ENCODE results near the gene TAF5L. TPM values are rescaled to one million over a fixed set of nuclear protein-coding genes. Genes with fewer than 3 reads are reported as not detected.

The TAF5L gene
- total and polyA plus RNA-seq, 2 of the 13 experiments (the other 11 are each of a cell fraction or from before 2014, with no cell fraction given) = 10.8 to 18.2 TPM

DNA sequence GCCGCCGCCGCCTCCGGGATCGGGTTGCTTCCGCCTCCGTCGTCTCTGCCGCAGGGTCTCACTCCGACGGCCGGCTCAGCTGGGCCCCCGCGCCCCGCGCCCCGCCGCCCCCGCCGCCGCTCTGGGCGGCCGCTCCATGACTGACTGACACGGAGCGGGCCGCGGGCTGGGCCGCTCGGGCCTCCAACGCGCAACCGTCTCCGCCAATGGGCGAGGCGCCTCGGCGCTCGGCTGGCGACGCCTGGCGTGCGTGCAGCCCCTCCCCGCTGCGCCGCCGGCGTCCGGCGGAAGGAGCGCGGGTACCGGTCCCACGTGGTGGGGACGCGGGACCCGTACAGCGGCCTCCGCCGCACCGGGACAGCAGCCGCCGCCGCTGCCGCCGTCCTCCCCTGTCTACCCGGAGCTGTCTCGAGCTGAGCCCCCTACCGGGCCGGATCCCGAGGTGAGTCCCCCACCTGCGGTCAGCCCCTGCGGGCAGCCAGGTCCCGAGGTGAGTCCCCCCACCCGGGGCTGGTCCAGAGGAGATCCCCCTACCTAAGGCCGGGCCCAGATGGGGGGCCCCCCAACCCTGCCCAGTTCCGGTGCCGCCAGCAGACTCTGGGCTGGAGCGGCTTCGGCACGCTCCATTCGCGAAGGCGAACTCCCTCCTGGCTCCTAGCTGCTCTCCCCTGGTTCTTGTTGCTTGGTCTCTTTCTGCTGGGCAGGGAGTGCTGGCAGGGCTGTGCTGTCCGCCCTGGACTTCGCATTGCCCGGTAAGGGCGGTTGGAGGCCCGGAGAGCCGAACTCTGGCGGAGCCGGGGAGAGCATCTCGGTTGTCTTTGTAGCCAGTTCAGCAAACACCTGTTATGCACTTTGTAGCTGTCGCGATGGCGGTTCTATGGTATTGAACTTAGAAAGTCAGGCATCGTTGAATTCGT lies at the start of gene TAF5L, which contains the start of gene URB2 (continued):
- no peak for TF ChIP-seq FOXK2 (IDR thresholded peaks at IDR 0.05)
- TF ChIP-seq MTF2 (CRISPR knock-in tag; IDR thresholded peaks at IDR 0.05; ENCODE audit: borderline replicate concordance) = peak; percentile 61; the same call in 1 of the 2 replicates
- peak; percentile 87 for TF ChIP-seq SRF (IDR thresholded peaks at IDR 0.05; ENCODE audit: low read depth, low read length)
- no peak for TF ChIP-seq NR2F6 (IDR thresholded peaks at IDR 0.05)
- peak; percentile 5; the same call in 1 of the 2 replicates for TF ChIP-seq NR2F6 (CRISPR knock-in tag; IDR thresholded peaks at IDR 0.05)
- TF ChIP-seq FOXO1 (CRISPR knock-in tag; IDR thresholded peaks at IDR 0.05) = no peak
- no peak for TF ChIP-seq TAF15 (IDR thresholded peaks at IDR 0.05; ENCODE audit: low read depth, low read length, poor library complexity, severe bottlenecking)
- TF ChIP-seq CAMTA2 (CRISPR knock-in tag; IDR thresholded peaks at IDR 0.05; ENCODE audit: borderline replicate concordance) = no peak
- peak; percentile 59 to 72; a peak in 3 of 4 replicates for TF ChIP-seq POLR2A (IDR thresholded peaks at IDR 0.05; ENCODE audit: insufficient read depth in 1 of 2, low read depth in 2 of 2, low read length in 2 of 2)
- TF ChIP-seq ZNF451 (CRISPR knock-in tag; IDR thresholded peaks at IDR 0.05) = no peak
- TF ChIP-seq, protein P1, sequence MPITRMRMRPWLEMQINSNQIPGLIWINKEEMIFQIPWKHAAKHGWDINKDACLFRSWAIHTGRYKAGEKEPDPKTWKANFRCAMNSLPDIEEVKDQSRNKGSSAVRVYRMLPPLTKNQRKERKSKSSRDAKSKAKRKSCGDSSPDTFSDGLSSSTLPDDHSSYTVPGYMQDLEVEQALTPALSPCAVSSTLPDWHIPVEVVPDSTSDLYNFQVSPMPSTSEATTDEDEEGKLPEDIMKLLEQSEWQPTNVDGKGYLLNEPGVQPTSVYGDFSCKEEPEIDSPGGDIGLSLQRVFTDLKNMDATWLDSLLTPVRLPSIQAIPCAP (CRISPR knock-in tag; IDR thresholded peaks at IDR 0.05; ENCODE audit: low read depth) = no peak
- peak; percentile 78; the same call in 1 of the 2 replicates for TF ChIP-seq TGIF2 (CRISPR knock-in tag; IDR thresholded peaks at IDR 0.05)
- TF ChIP-seq ZNF788 (CRISPR knock-in tag; IDR thresholded peaks at IDR 0.05; ENCODE audit: borderline replicate concordance) = no peak
- no peak for TF ChIP-seq SATB2 (CRISPR knock-in tag; IDR thresholded peaks at IDR 0.05)
- no peak for TF ChIP-seq ZBTB37 (CRISPR knock-in tag; IDR thresholded peaks at IDR 0.05)
- TF ChIP-seq HHEX (CRISPR knock-in tag; IDR thresholded peaks at IDR 0.05) = no peak
- TF ChIP-seq, protein P2, sequence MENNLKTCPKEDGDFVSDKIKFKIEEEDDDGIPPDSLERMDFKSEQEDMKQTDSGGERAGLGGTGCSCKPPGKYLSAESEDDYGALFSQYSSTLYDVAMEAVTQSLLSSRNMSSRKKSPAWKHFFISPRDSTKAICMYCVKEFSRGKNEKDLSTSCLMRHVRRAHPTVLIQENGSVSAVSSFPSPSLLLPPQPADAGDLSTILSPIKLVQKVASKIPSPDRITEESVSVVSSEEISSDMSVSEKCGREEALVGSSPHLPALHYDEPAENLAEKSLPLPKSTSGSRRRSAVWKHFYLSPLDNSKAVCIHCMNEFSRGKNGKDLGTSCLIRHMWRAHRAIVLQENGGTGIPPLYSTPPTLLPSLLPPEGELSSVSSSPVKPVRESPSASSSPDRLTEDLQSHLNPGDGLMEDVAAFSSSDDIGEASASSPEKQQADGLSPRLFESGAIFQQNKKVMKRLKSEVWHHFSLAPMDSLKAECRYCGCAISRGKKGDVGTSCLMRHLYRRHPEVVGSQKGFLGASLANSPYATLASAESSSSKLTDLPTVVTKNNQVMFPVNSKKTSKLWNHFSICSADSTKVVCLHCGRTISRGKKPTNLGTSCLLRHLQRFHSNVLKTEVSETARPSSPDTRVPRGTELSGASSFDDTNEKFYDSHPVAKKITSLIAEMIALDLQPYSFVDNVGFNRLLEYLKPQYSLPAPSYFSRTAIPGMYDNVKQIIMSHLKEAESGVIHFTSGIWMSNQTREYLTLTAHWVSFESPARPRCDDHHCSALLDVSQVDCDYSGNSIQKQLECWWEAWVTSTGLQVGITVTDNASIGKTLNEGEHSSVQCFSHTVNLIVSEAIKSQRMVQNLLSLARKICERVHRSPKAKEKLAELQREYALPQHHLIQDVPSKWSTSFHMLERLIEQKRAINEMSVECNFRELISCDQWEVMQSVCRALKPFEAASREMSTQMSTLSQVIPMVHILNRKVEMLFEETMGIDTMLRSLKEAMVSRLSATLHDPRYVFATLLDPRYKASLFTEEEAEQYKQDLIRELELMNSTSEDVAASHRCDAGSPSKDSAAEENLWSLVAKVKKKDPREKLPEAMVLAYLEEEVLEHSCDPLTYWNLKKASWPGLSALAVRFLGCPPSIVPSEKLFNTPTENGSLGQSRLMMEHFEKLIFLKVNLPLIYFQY (CRISPR knock-in tag; IDR thresholded peaks at IDR 0.05; ENCODE audit: borderline replicate concordance) = peak; percentile 70; the same call in 1 of the 2 replicates
- TF ChIP-seq ZNF274 (CRISPR knock-in tag; IDR thresholded peaks at IDR 0.05) = peak; percentile 84
- no peak for TF ChIP-seq ZNF615 (CRISPR knock-in tag; IDR thresholded peaks at IDR 0.05; ENCODE audit: borderline replicate concordance)
- no peak; the same call in 1 of the 2 replicates for TF ChIP-seq MYPOP (CRISPR knock-in tag; IDR thresholded peaks at IDR 0.05)
- no peak for TF ChIP-seq ZFP36L2 (CRISPR knock-in tag; IDR thresholded peaks at IDR 0.05)
- no peak for TF ChIP-seq GATAD2A (CRISPR knock-in tag; IDR thresholded peaks at IDR 0.05)
- no peak for TF ChIP-seq ZNF616 (CRISPR knock-in tag; IDR thresholded peaks at IDR 0.05; ENCODE audit: low read depth)
- TF ChIP-seq ZBTB7A (CRISPR knock-in tag; IDR thresholded peaks at IDR 0.05) = 0 out of 2 replicates have a peak, but pooled peaks have one; percentile 36
- no peak for TF ChIP-seq ZC3H13 (CRISPR knock-in tag; IDR thresholded peaks at IDR 0.05)
